Adrenal gland (tissue), 5 donors: Measurements from ENCODE around the gene CBX8.

Source experiments
- POLR2A ChIP-seq, 2 donors: fragments of 450-650 bp; IDR thresholded peaks; one replicate each; pipeline ENCODE4 v1.6.1; 2017; ENCODE audit warnings: antibody characterized with exemption in 2 of 2, mild to moderate bottlenecking in 2 of 2, moderate library complexity in 1 of 2
- TF ChIP-seq, protein P1 (sequence below), 6 experiments: fragments of 450-650 bp in 4 of 6; fragments of 200-600 bp in 2 of 6; sonication (generic) in 1 of 6; IDR thresholded peaks; 1 replicate in 5 of 6; 2 replicates in 1 of 6; pipeline versions ENCODE4 v1.5.1 to v1.8.0; 2016 to 2021; ENCODE audit warnings: antibody characterized with exemption in 6 of 6, mild to moderate bottlenecking in 2 of 6, moderate library complexity in 1 of 6
- donor health status: DM: no; HTN: no; CAD: no.

GRCh38 chr17:79821331-79822095 is 24.6 kb upstream of the CBX8 start:
- TF ChIP-seq, protein P1, sequence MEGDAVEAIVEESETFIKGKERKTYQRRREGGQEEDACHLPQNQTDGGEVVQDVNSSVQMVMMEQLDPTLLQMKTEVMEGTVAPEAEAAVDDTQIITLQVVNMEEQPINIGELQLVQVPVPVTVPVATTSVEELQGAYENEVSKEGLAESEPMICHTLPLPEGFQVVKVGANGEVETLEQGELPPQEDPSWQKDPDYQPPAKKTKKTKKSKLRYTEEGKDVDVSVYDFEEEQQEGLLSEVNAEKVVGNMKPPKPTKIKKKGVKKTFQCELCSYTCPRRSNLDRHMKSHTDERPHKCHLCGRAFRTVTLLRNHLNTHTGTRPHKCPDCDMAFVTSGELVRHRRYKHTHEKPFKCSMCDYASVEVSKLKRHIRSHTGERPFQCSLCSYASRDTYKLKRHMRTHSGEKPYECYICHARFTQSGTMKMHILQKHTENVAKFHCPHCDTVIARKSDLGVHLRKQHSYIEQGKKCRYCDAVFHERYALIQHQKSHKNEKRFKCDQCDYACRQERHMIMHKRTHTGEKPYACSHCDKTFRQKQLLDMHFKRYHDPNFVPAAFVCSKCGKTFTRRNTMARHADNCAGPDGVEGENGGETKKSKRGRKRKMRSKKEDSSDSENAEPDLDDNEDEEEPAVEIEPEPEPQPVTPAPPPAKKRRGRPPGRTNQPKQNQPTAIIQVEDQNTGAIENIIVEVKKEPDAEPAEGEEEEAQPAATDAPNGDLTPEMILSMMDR (IDR thresholded peaks at IDR 0.05), result no peak
- no peak for TF ChIP-seq POLR2A (IDR thresholded peaks at IDR 0.05)
